Hematopoietic multipotent progenitor cell treated with erythropoietin and hydrocortisone succinate and interleukin-3 and kit ligand, for 17 days (in vitro differentiated cells): ENCODE data around the gene MXI1.

ENCODE experiments used
- DNase-seq: peaks from one replicate; pipeline ENCODE4 v3.0.0-alpha.2; 2015; ENCODE audit warnings: low spot score

MXI1 gene

DNA sequence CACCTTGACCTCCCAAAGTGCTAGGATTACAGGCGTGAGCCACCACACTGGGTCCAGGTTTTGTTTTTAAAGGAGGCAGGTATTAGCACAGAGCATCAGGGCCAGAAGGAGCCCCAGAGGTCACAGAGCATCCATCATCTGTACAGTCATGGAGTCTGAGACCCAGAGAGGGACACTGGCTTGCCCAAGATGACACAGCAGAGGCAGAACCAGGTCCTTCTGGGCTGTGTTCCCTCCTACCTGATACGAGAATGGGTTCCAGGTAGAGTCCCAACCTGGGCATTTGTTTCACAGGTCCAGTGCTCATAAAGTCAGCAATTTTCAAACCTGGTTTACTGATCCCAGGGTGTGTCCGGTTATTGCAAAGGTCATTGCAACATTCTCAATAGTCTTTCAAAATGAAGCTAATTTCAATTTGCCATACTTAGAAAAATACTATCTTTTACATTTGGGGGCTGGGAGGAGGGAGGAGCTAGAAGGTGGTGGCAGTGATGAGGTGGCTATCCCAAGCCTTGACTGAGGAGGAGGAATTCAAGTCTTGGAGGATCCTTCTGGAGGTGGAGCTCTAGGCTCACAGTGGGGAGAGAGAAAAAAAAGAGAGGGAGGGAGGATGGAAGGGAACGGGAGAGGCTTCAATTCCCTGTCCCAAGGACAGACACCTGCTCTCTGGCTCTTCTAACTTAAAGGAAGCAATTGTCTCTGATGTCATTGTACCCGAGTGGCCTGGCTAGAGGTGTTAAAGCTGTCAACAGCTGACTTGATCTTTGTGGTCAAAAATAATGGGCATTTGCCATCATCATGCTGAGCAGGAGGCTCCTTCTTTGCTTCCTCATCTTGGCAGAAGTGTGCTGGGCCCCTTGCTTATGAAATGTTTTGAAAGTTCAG is 8.1 kb downstream of the MXI1 start:
- peak; percentile 66 for DNase-seq

DNA sequence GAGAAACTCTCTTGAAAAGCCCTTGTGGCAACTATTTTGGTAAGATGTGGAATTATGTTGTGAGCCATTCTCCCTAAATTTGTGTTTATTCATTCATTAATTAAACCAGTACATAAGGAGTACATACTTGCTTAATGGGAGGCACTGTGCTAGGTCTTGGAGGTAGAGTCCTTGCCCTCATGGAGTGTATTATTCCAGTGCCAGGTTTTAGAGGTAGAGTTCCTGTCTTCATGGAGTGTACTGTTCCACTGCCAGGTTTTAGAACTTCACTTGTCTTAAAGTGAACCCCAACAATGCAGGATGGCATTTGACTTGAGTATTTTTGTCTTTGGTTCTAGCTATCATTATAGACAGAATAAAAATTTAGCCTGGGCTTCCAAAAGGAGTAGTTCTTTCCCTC is 8.8 kb downstream of the MXI1 start:
- DNase-seq: peak; percentile 59

DNA sequence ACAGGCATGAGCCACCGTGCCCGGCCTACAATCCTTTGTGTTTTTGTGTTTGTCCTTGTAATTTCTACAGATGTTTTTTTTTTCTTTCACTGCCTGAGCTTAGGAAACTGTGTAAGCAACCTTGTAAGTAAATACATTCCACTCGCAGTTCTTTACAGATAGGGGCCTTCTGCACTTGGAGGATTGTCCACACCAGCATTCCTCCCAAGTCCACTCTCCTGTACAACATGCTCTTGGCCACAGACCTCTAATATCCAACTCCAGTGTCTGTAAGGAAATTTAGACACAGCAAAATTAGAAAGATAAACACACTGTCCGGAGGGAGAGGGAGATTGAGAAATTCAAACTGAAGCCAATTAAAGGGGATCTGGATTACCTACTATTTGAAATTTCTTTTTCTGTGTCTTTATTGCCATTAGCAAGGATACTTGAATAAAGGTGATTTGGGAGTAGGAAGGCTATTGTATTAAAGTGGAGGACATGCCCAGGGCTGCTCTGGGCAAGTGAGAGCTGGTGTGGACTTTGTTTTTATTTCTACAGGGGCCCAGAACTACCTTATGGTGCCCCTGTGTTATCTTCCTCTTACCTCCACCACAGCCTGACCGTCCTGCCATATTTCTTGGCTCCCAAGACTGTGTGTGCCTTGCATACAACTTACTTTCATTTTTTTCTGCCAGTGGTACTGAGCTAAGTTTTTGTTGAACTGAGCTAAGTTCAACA is 9.7 kb downstream of the MXI1 start:
- DNase-seq: peak; percentile 68

DNA sequence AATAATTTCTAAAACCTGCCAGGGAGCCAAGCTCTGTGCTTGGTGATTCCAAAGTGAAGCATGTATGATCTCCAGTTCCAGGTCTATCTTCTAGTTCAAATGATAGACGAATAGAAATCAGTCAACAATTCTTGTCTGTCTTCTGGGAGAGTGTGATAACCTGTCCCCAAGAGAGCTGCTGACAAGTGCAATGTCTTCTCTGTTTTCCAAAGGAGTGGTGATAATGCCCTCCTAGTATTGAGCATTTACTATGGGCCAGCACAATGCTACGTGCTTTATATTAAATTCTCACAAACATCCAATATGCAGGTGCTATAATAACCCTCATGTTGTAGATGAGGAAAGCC is 10.2 kb downstream of the MXI1 start:
- DNase-seq: no peak

DNA sequence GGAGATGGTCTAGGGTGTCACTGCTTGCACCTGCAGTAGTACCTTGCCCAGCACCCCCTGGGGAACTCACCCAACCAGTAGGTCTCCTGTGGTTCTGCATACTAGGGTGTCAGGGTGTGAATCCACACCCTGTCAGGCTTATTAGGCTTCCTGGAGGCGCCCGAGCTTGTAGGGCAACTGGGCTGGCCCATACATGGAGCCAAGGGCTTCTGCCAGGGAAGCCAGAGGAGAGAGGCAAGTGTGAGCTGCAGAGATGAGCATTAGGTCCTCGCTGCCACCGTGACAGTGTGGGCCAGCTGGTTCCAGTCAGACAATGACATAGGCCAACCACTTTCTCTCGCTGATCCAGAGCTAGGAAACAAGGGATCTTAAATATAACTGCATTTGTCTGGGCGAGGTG is 11.2 kb downstream of the MXI1 start:
- peak; percentile 42 for DNase-seq

DNA sequence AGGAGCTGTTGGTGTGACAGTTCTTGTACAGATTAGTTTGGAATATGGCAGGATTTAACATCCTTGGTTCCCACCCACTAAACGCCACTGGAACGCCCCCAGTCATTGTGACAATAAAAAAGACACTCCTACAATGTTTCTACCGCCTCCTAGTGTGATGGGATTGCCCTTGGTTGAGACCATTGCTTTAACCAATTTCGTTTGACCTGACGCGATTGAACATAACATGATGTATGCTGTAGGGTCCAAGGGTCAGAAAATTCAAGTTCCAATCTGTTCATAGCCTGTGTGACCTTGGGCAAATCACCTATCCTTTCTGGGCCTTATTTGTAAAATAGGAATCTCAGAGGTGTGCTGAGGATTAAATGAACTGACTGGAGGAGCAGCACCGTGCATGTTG is 12.5 kb downstream of the MXI1 start:
- no peak for DNase-seq

DNA sequence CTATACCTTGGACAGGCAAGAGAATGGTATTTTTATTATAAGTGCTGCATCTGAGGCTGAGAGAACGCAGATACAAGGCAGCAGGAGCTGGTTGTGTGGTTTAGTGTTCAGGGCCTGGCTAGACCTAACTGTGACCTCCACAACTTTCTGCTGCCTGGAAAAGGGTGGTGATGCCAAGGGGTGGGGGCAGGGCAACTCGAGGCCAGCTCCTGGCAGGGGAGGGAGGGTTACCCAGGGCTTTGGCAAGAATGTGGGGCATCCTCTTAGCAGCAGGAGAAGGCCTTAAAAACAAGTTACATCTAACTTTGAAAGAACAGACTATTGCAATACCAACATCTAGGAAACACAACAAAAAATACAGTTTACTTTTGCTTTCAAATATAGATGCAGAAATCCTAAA is 13.0 kb downstream of the MXI1 start:
- peak; percentile 86 for DNase-seq

DNA sequence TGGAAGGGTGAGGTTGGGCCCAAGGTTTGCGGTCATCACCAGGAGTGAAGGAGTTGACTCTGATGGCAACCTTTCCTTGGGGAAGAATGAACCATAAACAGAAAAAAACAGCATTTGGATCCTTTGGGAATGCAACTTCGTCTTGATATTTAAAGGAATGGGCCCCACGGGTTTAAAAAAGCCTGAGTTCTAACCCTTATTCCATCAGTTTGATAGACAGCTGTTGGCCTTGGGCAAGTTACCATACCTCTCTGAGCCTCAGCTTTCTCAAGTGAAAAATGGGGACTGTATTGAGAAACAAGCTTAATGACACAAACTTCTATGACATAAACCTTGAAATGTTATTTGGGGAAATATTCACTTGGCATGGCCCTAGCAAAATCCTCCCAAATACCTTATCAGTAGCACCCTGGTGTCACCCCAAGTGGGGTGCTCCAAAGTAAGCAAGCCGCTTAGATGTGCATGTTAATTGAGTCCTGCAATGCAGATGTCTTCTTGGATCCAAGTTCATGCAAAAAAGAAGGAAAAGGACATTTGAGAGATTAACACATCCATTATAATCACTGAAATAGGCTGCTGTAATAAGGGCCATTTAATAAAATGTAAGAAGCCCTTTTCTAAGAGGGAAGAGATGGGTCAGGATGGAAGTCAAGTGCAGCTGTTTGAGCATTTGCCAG is 13.8 kb downstream of the MXI1 start:
- DNase-seq: peak; percentile 94

DNA sequence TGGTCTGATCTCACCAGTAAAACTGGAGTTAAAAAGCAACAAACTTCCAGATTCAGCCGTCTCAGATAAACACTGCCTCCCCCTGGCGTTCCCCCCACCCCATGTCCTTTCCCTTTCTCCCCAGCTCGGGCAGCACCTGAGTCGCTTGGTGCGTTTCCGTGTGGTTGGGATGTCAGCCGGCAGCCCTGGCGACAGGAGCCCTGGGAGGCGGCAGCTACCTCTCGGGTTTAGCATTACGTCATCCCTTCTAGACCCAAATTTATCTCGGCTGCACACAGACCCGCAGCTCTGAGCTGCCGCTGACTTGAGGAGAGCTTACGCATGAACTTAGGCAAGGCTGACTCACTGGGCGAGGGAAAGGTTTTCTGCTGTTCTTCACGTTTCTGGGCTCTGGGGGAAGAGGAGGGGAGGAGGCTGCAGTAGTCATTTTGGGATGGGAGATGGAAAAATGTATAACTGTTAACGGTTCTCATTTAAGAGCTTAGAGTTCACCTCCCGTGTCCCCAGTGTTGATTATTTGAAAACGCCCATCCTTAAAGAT is 14.4 kb downstream of the MXI1 start:
- DNase-seq: peak; percentile 98

DNA sequence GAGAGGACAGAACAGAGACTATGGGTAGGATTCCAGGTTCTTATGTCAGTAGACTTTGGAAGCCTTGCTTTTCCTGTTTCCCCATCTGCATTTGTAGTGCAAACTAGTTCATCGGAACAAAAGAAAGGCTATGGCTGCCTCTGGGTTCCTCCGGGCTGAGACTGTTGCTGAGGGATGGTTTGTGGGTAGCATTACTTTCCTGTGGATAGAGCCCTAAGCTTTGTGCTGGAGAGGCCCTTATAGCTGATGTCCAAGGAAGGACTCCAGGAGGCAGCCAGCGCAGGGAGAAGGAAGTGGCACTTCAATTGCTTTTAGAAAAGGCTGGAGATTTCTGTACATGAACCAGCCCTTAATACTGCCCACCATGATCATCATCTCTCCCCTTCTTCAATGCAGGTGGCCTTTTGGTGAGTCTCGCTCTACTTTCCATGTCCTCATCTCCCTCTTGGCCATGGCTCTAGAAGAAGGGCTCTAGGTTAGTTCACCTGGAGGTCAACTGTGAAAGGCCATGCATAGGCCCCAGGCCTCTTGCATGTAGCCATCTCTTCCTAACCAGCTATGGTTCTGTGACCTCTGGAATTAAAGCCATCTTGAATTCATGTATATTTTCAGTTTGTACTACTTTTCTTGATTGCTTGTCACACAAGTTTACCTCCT is 15.4 kb downstream of the MXI1 start:
- DNase-seq: peak; percentile 68

DNA sequence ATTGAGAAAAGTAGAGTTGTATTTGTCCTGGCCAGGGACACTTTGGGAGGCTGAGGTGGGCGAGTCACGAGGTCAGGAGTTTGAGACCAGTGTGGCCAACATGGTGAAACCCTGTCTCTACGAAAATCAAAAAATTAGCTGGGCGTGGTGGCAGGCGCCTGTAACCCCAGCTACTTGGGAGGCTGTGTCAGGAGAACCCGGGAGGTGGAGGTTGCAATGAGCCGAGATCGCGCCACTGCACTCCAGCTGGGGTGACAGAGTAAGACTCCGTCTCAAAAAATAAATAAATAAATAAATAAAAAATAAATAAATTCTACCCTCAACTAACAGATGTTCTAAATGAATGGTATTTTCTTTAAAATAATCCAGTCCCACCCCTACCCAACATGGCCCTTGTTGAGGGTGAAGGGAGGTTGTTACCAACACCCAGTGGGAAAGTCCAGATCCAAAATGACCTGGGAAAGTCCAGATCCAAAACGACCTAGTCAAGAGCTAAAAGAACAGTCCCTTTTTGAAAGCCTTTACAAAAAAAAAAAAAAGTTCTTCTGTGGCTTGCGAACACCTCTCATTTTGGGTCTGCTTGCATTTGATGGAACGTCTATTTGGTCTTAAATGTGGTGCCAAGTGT is 16.0 kb downstream of the MXI1 start:
- DNase-seq: peak; percentile 49

DNA sequence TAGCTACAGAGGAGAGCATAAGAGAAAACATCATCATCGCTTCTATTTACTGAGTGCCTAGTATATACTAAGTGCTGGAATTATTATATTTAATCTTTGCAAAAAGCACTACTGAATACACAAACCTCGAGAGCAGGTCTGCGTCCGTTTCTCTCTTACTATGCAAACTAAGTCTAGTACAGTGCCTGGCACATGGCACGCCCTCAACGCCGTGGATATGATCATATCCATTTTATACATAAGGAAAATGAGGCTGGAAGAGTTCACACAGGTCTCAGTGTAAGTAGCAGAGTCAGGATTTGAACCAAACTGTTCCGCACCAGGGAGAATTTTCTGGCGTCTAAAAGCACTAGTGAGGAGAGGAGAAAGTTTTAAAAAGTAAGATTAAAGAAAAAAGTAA is 17.6 kb downstream of the MXI1 start:
- DNase-seq: no peak

DNA sequence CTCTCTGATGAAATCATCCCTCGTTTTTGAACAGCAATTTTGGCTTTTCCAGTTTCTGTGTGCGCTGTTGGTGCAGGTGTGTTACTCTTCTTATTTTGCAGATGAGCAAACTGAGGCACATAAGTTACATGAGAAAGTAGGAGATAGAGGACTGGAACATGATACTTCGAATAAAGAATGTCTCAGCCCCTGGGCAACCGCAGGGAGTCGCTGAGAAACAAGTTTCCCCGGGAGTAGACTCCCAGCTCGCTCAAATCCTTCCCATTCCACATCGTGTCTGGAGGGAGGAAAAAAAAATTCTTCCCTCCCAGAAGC is 18.0 kb downstream of the MXI1 start:
- no peak for DNase-seq

DNA sequence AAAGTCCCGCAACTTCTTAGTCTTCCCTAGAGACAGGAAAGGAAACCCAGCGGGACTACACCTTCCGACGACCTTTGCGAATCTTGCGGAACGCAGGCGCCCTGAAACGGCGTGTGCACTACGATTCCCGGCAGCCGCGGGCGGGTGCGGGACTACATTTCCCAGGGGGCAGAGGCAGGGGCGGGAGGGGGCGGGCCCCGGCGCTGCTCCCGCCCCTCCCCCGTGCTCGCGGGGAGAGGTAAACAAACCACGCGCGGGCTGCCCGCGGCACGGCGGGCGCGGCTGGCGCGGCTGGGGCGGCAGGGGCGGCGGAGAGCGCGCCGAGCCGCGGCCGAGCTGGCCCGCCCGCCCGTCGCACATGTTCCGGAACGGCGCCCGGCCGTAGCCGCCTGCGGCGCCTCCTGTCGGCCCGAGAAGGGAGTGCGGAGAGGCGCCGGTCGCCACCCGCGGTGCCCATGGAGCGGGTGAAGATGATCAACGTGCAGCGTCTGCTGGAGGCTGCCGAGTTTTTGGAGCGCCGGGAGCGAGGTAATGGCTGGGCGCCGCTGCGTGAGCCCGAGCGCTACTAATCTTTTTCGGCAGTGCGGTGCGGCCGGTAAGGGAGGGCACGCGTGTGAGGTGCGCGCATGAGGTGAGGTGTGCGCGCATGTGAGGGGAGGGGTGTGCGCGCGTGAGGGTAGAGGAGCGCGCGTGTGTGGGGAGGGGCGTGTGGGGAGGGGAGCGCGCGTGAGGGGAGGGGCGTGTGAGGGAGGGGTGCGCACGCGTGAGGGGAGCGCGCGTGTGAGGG is 18.5 kb downstream of the MXI1 start:
- DNase-seq: peak; percentile 96

DNA sequence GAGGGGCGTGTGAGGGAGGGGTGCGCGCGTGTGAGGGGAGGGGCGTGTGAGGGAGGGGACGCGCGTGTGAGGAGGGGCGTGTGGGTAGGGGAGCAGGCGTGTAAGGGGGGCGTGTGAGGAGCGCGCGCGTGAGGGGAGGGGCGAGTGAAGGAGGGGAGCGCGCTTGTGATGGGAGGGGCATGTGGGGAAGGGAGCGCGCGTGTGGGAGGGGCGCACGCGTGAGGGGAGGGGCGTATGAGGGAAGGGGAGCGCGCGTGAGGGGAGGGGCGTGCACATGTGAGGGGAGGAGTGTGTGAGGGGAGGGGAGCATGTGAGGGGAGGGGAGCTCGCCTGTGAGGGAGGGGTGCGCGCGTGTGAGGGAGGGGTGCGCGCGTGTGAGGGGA is 19.1 kb downstream of the MXI1 start:
- DNase-seq: peak; percentile 82

DNA sequence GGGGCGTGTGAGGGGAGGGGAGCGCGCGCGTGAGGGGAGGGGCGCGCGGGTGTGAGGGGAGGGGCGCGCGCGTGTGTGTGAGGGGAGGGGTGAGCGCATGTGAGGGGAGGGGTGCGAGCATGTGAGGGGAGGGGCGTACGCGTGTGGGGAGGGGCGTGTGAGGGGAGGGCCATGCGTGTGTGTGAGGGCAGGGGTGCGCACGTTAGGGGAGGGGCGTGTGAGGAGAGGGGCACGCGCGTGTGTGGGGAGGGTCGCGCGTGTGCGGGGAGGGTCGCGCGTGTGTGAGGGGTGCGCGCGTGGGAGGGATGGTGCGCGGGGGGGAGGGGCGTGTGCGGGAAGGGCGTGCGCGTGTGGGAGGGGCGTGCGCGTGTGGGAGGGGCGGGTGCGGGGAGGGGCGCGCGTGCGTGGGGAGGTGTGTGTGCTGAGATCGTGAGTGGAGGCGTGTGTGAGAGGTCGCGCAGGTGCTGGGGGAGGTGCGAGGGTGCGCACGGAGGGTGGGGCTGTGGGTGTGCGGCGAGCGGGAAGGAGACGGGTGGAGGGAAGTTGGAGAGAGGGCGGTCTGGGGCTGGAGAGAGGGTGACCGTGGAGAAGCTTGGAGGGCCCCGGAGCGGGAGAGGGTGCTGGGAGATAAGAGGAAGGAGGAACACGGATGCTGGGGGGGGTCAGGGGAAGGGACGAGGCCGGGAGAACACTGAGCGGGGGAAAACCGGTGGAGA is 19.7 kb downstream of the MXI1 start:
- peak; percentile 78 for DNase-seq

DNA sequence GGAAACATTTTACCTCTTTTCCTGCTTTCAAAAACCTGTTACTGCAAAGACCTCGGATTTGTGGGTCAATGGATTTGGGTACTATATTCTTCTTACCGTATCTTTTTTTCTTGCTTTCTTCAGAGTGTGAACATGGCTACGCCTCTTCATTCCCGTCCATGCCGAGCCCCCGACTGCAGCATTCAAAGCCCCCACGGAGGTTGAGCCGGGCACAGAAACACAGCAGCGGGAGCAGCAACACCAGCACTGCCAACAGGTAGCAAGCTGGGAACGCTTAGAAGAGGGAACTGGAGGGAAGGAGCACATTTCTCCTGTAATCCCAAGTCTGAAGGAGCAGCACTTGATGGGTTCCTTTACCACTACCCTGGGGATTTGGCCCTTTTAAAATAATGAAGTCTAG is 20.7 kb downstream of the MXI1 start:
- no peak for DNase-seq

DNA sequence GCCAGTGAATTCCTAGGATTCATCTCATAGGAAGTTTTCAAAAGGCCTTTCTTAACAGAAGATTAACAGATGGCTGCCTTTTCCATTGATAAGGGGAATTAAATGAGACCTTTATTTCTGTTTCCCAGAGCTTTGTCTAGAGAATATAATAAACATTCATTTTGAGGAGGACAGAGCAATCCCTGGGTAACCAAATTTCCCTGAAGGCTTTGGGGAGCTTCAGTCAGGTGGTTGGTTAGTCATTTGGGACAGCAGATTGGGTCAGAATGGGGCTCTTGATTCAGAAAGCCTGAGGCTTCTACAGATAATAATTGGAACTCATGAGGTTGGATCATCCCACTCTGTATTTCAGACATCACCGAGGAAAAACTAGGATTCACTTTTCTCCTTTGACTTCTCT is 21.8 kb downstream of the MXI1 start:
- no peak for DNase-seq

DNA sequence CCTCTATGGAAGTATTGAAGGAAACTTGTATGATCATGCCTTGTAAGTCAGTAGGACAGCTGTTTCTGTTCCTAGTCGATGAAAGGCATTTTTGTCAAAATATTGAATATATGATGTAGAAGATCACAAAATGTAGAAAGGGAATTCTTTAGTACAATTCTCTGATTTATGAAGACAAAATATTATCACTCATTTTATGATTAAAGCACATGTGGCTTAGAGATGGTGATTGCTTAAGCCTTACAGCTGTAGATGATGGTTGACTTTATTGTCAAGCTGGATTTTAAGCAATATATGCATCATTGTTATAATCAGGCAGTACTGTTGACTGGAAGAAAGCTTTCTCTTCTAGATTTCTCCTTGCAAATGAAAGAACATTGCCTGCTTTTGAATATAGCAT is 26.4 kb downstream of the MXI1 start:
- DNase-seq: no peak

DNA sequence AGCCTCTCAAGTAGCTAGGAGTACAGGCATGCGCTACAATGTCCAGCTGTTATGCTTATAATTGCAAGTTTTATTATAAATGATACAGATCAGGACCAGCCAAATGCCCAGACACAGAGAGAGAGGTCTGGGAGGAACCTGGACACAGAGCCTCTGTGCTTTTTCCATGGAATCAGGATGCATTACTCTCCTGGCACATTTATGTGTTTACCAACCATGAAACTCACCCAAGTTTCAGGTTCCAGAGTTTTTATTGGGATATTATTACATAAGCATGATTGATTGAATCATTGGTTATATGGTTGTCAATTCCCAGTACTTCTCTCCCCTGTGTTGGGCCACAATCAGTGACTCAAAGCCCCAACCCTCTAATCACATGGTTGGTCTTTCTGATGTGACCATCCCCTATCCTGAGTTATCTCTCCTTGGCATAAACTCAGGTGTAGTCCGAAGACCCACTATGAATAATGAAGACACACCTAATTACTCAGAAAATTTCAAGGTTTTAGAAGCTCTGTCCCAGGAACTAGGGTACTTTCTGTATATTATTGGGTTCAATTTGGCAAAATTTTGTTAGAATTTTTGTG is 30.6 kb downstream of the MXI1 start:
- DNase-seq: no peak
